GM18508 (cell line): Measurements from ENCODE around the gene KIAA1614.

ENCODE experiments used
- ATAC-seq: cut with Tn5 transposase; IDR thresholded peaks from one replicate; pipeline ENCODE4 v1.9.1; 2021; ENCODE audit warnings: moderate number of reproducible peaks; ENCODE audit not compliant: insufficient read depth, unreplicated experiment

The KIAA1614 gene

DNA sequence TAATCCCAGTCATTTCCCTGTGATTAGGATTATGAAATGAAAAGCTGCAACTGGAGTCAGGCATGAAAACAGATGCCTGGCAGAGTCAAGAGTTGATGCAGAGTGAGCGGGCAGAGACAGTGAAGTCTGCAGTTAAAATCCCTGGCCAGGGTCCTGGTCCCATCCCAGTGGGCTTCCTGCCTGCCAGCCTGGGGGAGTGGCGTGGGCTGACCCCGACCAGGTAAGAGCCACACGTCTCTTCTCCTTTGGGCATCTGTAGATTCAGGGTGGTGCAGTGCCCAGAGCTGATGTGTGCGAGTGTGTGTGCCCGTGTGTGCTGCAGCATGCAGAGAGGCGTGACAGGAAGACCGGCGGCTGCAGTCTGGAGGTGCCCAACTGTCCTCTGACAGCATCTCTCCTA is 6.2 kb upstream of the KIAA1614 start:
- ATAC-seq: no peak

- ATAC-seq: no peak
These were observed 5.2 kb upstream of the KIAA1614 start for GRCh38 chr1:180907313-180908055.

DNA sequence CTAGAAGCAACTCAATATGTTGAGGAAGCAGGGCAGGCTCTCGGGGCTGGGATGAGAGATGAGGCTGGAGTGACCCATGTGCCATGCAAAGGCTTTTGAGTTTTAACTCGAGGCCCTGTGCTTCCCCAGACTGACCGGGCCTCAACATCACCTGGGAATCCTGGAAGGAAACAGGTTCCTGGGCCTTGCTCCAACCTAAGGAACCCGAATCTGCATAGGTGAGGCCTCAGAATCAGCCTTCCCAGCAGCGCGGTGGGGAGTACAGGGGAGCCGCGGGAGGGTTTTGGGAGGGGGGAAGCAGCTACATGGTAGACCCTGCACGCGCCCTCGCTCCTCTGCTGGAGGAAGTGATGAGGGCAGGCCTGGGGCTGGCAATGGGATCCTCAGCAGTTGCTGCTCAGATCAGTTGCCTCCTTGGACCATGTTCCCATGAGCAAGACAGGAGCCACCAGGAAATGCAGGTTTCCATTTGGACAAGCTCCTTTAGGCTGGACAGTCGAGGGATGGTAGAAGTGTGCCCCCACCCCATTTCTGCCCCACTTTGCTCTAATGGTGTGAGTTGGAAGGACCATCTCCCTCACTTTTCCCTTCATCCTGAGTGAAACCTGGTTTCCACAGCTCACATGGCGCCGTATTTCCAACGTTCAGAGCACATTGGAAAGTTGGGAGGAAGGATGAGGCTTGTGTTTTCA is 4.5 kb upstream of the KIAA1614 start:
- no peak for ATAC-seq

- ATAC-seq: no peak
These were observed 3.7 kb upstream of the KIAA1614 start for GRCh38 chr1:180909005-180909414.

DNA sequence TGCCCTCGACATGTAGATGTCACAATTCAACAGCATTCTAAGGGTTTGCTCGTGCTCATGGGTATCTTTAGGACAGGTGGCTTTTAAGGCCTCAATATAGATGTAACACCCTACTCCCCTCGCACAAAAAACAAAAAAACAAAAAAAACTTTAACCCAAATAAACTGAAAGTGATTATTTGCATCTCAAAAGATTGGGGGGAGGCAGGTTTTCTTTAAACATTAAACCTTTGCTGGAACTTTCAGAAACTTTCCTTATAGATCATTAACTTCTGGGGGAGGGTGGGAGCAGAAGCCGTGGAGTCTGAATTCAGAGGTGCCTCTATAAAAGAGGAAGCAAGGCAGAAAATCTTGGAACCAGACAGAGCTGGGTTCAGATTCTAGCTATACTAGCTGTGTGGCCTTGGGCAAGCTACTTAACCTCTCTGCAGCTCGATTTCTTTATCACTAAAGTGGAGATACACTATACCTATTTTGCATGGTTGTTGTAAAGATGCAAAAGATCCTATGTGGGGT is 3.2 kb upstream of the KIAA1614 start:
- ATAC-seq: no peak

DNA sequence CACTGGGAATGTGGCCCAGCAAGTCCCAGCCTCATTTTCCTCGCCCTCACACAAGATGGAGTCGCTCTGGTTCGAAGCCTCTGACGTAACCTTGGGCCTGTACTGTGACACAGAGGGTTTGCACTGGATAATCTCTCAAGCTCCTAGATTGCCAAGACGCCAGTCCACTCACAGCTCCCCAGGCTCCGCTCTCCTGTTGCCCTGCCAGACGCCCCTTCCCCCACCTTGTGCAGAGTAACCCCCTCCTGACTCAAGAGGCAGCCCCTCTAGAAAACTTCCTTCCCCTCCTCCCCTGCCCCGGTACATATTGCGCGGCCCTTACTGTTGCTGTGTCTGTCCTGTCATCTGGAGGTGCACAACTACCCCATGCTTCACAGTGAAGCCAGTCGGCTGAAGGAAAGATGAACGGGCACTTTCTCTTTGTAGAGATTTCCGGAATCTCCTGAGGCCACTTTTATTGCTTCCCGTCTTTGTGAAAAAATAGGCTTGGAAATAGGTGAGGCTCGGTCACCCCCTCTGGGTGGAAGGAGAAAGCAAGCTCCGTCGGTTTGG is 981 bp upstream of the KIAA1614 start:
- no peak for ATAC-seq

DNA sequence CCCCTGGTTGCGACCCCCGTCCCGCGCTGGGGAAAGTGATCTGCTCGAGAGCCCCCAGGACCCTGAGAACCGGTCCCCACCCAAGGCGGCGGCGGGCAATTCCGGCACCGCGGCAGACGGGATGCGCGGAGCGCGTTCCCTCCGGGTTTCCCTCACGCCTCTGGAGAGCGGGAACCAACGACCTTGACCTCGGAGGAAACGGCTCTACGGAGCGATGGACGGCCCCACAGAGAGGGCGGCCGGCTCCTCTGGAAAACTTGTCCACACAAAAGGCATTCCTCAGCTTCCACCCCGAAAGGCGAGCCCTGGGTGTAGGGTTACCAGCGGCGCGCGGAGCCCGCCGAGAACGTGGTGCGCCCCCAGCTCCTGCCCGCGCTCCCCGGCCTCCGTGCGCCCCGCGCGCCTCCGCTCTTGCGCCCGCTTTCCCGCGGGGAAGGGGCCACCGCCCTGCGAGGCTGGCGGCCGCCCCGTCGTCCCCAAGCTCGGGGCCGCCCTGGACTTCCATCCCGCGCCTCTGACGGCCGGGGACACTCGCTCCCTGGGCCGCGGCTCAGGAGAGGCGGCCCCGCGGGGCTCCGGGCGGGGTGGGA is 391 bp upstream of the KIAA1614 start:
- no peak for ATAC-seq

GRCh38 chr1:180915426-180915965 is 2.8 kb downstream of the KIAA1614 start:
- ATAC-seq: no peak

GRCh38 chr1:180916012-180916770 is 3.5 kb downstream of the KIAA1614 start:
- ATAC-seq: no peak

- ATAC-seq: no peak
These were observed 4.1 kb downstream of the KIAA1614 start for GRCh38 chr1:180916771-180917170.

GRCh38 chr1:180917306-180918065 is 4.8 kb downstream of the KIAA1614 start:
- ATAC-seq: no peak

GRCh38 chr1:180918519-180918918 is 5.8 kb downstream of the KIAA1614 start:
- ATAC-seq: no peak

- no peak for ATAC-seq
These were observed 6.5 kb downstream of the KIAA1614 start for GRCh38 chr1:180919183-180919700.

DNA sequence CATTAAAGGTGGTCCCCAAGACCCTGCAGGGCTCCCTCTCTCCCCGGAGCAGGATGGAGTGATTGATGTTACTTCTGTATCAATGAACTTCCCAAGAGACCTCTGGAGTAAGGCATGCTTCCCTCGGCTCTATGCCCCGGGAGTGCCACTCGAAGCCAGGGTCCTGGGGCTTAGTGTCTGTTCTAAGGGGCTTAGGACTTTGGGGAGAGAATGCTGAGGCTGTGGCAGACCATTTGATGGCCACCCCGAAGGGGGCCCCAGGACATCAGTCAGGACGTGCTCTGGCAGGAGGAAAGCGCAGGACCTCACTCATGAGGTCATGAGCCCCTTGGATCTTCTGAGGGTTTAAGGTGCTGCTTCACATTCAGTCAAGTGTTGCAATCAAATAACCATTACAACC is 7.5 kb downstream of the KIAA1614 start:
- ATAC-seq: no peak

- no peak for ATAC-seq
These were observed 8.0 kb downstream of the KIAA1614 start for GRCh38 chr1:180920702-180921101.

DNA sequence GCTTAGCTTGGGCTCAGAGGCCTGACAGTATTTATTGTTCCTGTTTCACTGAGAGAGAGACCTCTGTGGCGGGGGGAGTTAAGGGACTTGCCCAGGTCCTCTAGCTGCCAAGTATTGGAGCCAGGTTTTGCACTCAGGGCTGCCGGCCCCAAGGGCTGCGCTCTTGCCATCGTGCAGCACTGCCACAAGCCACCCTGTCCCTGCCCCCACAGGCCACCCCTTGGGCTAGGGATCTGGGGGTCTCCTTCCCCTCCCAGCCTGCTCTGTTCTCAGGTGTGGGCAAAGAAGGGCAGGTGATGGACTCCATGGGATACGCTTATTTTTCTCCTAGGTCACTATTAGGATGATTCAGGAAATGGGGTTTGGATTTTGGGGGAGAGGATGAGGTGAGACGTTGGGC is 8.7 kb downstream of the KIAA1614 start:
- ATAC-seq: no peak

DNA sequence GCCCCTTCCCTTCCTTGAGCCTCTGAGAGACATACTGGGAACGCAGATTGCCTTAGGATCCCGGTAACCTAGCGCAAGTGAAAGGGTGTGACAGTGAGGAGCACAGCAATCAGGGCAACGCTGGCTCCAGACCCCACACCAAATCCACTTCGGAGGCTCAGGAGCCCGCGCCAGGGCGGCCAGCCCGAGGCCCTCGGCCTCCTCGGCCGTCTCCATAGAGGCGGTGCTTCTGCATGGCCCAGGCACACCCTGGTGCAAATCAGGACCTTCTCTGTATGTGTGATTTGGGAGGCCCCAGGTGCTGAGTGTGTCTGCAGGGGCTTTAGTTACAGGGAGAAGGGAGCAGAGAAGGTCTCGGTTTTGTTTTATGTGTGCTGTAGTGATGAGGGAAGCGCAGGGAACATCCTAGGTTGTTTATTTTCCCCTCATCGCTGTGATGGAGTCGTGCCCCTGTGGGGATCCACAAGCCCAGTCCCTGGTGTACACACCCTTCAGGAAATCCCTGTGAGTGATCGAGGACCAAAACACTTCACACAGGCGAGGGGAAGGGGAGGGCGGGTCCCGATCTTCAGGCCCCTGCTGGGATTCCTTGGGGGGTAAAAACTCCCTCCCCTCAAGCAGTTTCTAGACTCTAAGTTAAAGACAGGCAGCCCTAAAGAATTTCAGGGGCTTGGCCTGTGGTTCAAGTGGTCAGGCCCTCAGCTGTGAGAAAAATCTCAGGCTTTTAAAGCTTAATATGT is 9.4 kb downstream of the KIAA1614 start:
- no peak for ATAC-seq

- ATAC-seq: no peak
These were observed 9.9 kb downstream of the KIAA1614 start for GRCh38 chr1:180922631-180923015.
